RPMI7951 (cell line): ENCODE measurements around the gene RREB1. TPM values are rescaled to one million over a fixed set of nuclear protein-coding genes. Genes with fewer than 3 reads are reported as not detected.

Source experiments
- DNase-seq: peaks from one replicate; pipeline ENCODE4 v3.0.0-alpha.2; 2012; ENCODE audit warnings: low read depth
- total RNA-seq: library from RNA; depleted of rRNA; stranded (reverse); fragments of >200 nt; shearing (Covaris generic); gene quantifications from 2 replicates; pipeline ENCODE4 v1.2.3, GENCODE V29; 2014

Gene RREB1
- total RNA-seq, 1 experiment from 2014 or later: 6.0 TPM

GRCh38 chr6:7088076-7088742, 19.6 kb upstream of the RREB1 start:
- DNase-seq: no peak

GRCh38 chr6:7098993-7099392, 8.8 kb upstream of the RREB1 start:
- no peak for DNase-seq

- DNase-seq: no peak
These were observed 7.5 kb upstream of the RREB1 start for GRCh38 chr6:7100072-7100752.

GRCh38 chr6:7100753-7101081, 7.0 kb upstream of the RREB1 start:
- no peak for DNase-seq

GRCh38 chr6:7101290-7101689, 6.5 kb upstream of the RREB1 start:
- DNase-seq: no peak

GRCh38 chr6:7104752-7105151, 3.0 kb upstream of the RREB1 start:
- no peak for DNase-seq

- DNase-seq: no peak
These were observed 1.5 kb upstream of the RREB1 start for GRCh38 chr6:7106215-7106751.

GRCh38 chr6:7106752-7107577, 796 bp upstream of the RREB1 start:
- DNase-seq: no peak

- DNase-seq: peak; percentile 64
These were observed 619 bp downstream of the RREB1 start for GRCh38 chr6:7108196-7108963.

GRCh38 chr6:7108964-7109836, 1.4 kb downstream of the RREB1 start:
- peak; percentile 71 for DNase-seq

GRCh38 chr6:7110092-7110792, 2.5 kb downstream of the RREB1 start:
- no peak for DNase-seq

GRCh38 chr6:7111095-7111690, 3.4 kb downstream of the RREB1 start:
- DNase-seq: no peak

GRCh38 chr6:7112171-7112570, 4.4 kb downstream of the RREB1 start:
- no peak for DNase-seq

- no peak for DNase-seq
These were observed 5.1 kb downstream of the RREB1 start for GRCh38 chr6:7112741-7113313.

GRCh38 chr6:7114744-7115458, 7.1 kb downstream of the RREB1 start:
- DNase-seq: no peak

- DNase-seq: no peak
These were observed 7.9 kb downstream of the RREB1 start for GRCh38 chr6:7115543-7116231.

- no peak for DNase-seq
These were observed 11.6 kb downstream of the RREB1 start for GRCh38 chr6:7119272-7119801.

GRCh38 chr6:7121700-7122241, 14.0 kb downstream of the RREB1 start:
- DNase-seq: no peak
